IMR-90 (cell line): ENCODE data around the gene SPPL2B. TPM values are rescaled to one million over a fixed set of nuclear protein-coding genes. Genes with fewer than 3 reads are reported as not detected.

Experiments used
- ATAC-seq: fragments of 200-7000 bp; cut with Tn5 transposase; 2 replicates; pipeline ENCODE4 v1.9.1; 2020; ENCODE audit warnings: low read depth, mild to moderate bottlenecking, moderate library complexity
- BruUV-seq: library from RNA; stranded (reverse); fragments of 400-500 nt; replicated peaks from 2 replicates; lab custom pipeline; 2021; lab: Mats Ljungman, UMichigan
- CTCF ChIA-PET: fragments of 300-600 bp; formaldehyde crosslinking; extraction: SDS; loops from one replicate; lab custom pipeline; 2021; ENCODE audit warnings: antibody characterized with exemption; lab: Yijun Ruan, JAX
- POLR2A ChIA-PET: fragments of 300-600 bp; sonication (Branson Sonifier 250); formaldehyde crosslinking; loops from one replicate; lab custom pipeline; 2022; ENCODE audit warnings: antibody characterized with exemption; ENCODE audit not compliant: unreplicated experiment; lab: Charles Lee
- DNase-seq: peaks from one replicate; pipeline ENCODE4 v3.0.0; 2013
- H2AFZ ChIP-seq: replicated peaks from 2 replicates; pipeline ENCODE3; 2013; ENCODE audit warnings: low read length, mild to moderate bottlenecking; ENCODE audit not compliant: poor library complexity
- H2AK5ac ChIP-seq: 2 replicates; pipeline ENCODE4 v1.6.1; 2013; ENCODE audit warnings: low read depth, low read length, inconsistent platforms
- H2AK9ac ChIP-seq: replicated peaks from 2 replicates; pipeline ENCODE3; 2013; ENCODE audit warnings: mild to moderate bottlenecking, low read depth, low read length, moderate library complexity; ENCODE audit not compliant: poor library complexity
- H2BK120ac ChIP-seq: 2 replicates; pipeline ENCODE4 v1.6.1; 2013; ENCODE audit warnings: low read depth, low read length, inconsistent platforms
- H2BK15ac ChIP-seq: 3 replicates; pipeline ENCODE4 v1.6.1; 2013; ENCODE audit warnings: low read depth, low read length, inconsistent platforms
- H2BK20ac ChIP-seq: 2 replicates; pipeline ENCODE4 v1.6.1; 2013; ENCODE audit warnings: low read depth, mild to moderate bottlenecking, inconsistent platforms, low read length, moderate library complexity
- H2BK5ac ChIP-seq: 2 replicates; pipeline ENCODE4 v1.6.1; 2013; ENCODE audit warnings: mild to moderate bottlenecking, low read depth, low read length, inconsistent platforms; ENCODE audit not compliant: poor library complexity, severe bottlenecking
- H3K14ac ChIP-seq: replicated peaks from 2 replicates; pipeline ENCODE4 v1.6.1; 2013; ENCODE audit warnings: low read depth, low read length, inconsistent platforms
- H3K18ac ChIP-seq: 2 replicates; pipeline ENCODE4 v1.6.1; 2013; ENCODE audit warnings: low read depth, low read length, control low read depth
- H3K23ac ChIP-seq: 2 replicates; pipeline ENCODE4 v1.6.1; 2013; ENCODE audit warnings: low read depth, low read length, inconsistent platforms
- H3K27ac ChIP-seq: 2 replicates; pipeline ENCODE4 v1.5.1; 2013; ENCODE audit warnings: mild to moderate bottlenecking, control low read depth, low read length; ENCODE audit not compliant: insufficient read depth
- H3K27me3 ChIP-seq: 2 replicates; pipeline ENCODE4 v1.6.1; 2013; ENCODE audit warnings: low read length; ENCODE audit not compliant: control insufficient read depth, insufficient read depth
- H3K36me3 ChIP-seq: 2 replicates; pipeline ENCODE4 v1.6.1; 2013; ENCODE audit warnings: low read length, mixed read lengths; ENCODE audit not compliant: control insufficient read depth, insufficient read depth
- H3K4ac ChIP-seq: 2 replicates; pipeline ENCODE4 v1.6.1; 2013; ENCODE audit warnings: low read depth, low read length, inconsistent platforms
- H3K4me1 ChIP-seq: 2 replicates; pipeline ENCODE4 v1.6.1; 2013; ENCODE audit warnings: low read length, mixed read lengths; ENCODE audit not compliant: control insufficient read depth, insufficient read depth
- H3K4me2 ChIP-seq: 2 replicates; pipeline ENCODE4 v1.6.1; 2013; ENCODE audit warnings: low read depth, mild to moderate bottlenecking, control low read depth, low read length, moderate library complexity
- H3K4me3 ChIP-seq: 2 replicates; pipeline ENCODE4 v1.5.1; 2013; ENCODE audit warnings: low read depth, mild to moderate bottlenecking, control low read depth, low read length, moderate library complexity; ENCODE audit not compliant: insufficient read depth
- H3K56ac ChIP-seq: 2 replicates; pipeline ENCODE4 v1.6.1; 2013; ENCODE audit warnings: low read length, inconsistent platforms; ENCODE audit not compliant: insufficient read depth; ENCODE audit errors: extremely low read depth
- H3K79me1 ChIP-seq, 2 experiments: 2 replicates each; pipeline ENCODE4 v1.6.1; 2013; ENCODE audit warnings: low read length in 2 of 2, inconsistent platforms in 1 of 2, low read depth in 1 of 2
- H3K9ac ChIP-seq: 2 replicates; pipeline ENCODE4 v1.6.1; 2013; ENCODE audit warnings: low read depth, low read length, control low read depth
- H3K9me1 ChIP-seq: 2 replicates; pipeline ENCODE4 v1.6.1; 2013; ENCODE audit warnings: low read length, inconsistent platforms; ENCODE audit not compliant: insufficient read depth
- H3K9me3 ChIP-seq: 2 replicates; pipeline ENCODE4 v1.6.1; 2013; ENCODE audit warnings: low read length; ENCODE audit not compliant: control insufficient read depth, insufficient read depth
- H4K20me1 ChIP-seq: 2 replicates; pipeline ENCODE4 v1.6.1; 2013; ENCODE audit warnings: low read length, inconsistent platforms; ENCODE audit not compliant: insufficient read depth
- H4K5ac ChIP-seq: 2 replicates; pipeline ENCODE4 v1.6.1; 2013; ENCODE audit warnings: mild to moderate bottlenecking, low read depth, low read length, control low read depth
- H4K8ac ChIP-seq, 2 experiments: 2 replicates each; pipeline ENCODE4 v1.6.1; 2013; ENCODE audit warnings: low read depth in 2 of 2, low read length in 2 of 2, control low read depth in 1 of 2, inconsistent platforms in 1 of 2
- H4K91ac ChIP-seq: 2 replicates; pipeline ENCODE4 v1.6.1; 2013; ENCODE audit warnings: low read depth, low read length, inconsistent platforms; ENCODE audit not compliant: insufficient read depth
- CEBPB ChIP-seq: IDR thresholded peaks from 2 replicates; pipeline ENCODE4 v1.6.1; 2012; ENCODE audit warnings: low read depth, low read length, improper control_type of control experiment
- CHD1 ChIP-seq: IDR thresholded peaks from 2 replicates; pipeline ENCODE4 v1.6.1; 2012; ENCODE audit warnings: low read depth, low read length, improper control_type of control experiment
- CTCF ChIP-seq: conservative IDR thresholded peaks from 2 replicates; pipeline ENCODE4 v1.5.1; 2012; ENCODE audit warnings: mild to moderate bottlenecking, low read depth, low read length, improper control_type of control experiment
- ELK1 ChIP-seq: fragments of 150-350 bp; IDR thresholded peaks from 2 replicates; pipeline ENCODE4 v1.6.1; 2016; ENCODE audit warnings: low read depth, mild to moderate bottlenecking, low read length, moderate library complexity, borderline replicate concordance
- FOS ChIP-seq: fragments of 150-350 bp; IDR thresholded peaks from 2 replicates; pipeline ENCODE4 v1.6.1; 2016; ENCODE audit warnings: low read depth, low read length
- MAZ ChIP-seq: IDR thresholded peaks from 2 replicates; pipeline ENCODE4 v1.6.1; 2012; ENCODE audit warnings: low read depth, mild to moderate bottlenecking, low read length, improper control_type of control experiment, moderate library complexity, borderline replicate concordance
- MXI1 ChIP-seq: IDR thresholded peaks from 2 replicates; pipeline ENCODE4 v1.6.1; 2012; ENCODE audit warnings: low read depth, mild to moderate bottlenecking, low read length, moderate library complexity, borderline replicate concordance
- NFE2L2 ChIP-seq: fragments of 150-350 bp; IDR thresholded peaks from 2 replicates; pipeline ENCODE4 v1.6.1; 2016; ENCODE audit warnings: low read depth, mild to moderate bottlenecking, low read length
- POLR2A ChIP-seq: IDR thresholded peaks from 2 replicates; pipeline ENCODE4 v1.6.1; 2012; ENCODE audit warnings: mild to moderate bottlenecking, low read depth, low read length
- RAD21 ChIP-seq: IDR thresholded peaks from 2 replicates; pipeline ENCODE4 v1.6.1; 2012; ENCODE audit warnings: low read length, improper control_type of control experiment
- RCOR1 ChIP-seq: IDR thresholded peaks from 2 replicates; pipeline ENCODE4 v1.6.1; 2012; ENCODE audit warnings: mild to moderate bottlenecking, low read length, improper control_type of control experiment; ENCODE audit not compliant: insufficient replicate concordance
- RFX5 ChIP-seq: IDR thresholded peaks from 2 replicates; pipeline ENCODE4 v1.8.0; 2012; ENCODE audit warnings: low read depth, mild to moderate bottlenecking, low read length, moderate library complexity
- SMC3 ChIP-seq: fragments of 150-350 bp; IDR thresholded peaks from 2 replicates; pipeline ENCODE4 v1.6.1; 2016; ENCODE audit warnings: low read depth, mild to moderate bottlenecking, antibody characterized with exemption, low read length, moderate library complexity
- USF2 ChIP-seq: fragments of 150-350 bp; IDR thresholded peaks from 2 replicates; pipeline ENCODE4 v1.6.1; 2017; ENCODE audit warnings: mild to moderate bottlenecking, antibody characterized with exemption, low read length, low read depth
- WGBS, 2 experiments: methylation state at CpG; one replicate each; pipeline versions ENCODE4 v1.1.5 to v1.1.7; 2013; ENCODE audit warnings: missing lambda C conversion rate in 2 of 2; ENCODE audit not compliant: insufficient read length in 1 of 2; ENCODE audit errors: extremely low coverage in 2 of 2; 5-methylcytosine and 5-hydroxymethylcytosine counted together
- dilution Hi-C: fragments of 300-500 bp; cut with HindIII; formaldehyde crosslinking; loops from one replicate; pipeline ENCODE4 v1.14.3; 2018; ENCODE audit warnings: low sequenced_read_pairs; ENCODE audit not compliant: unreplicated experiment
- in situ Hi-C: fragments of 300-500 bp; cut with MboI; formaldehyde crosslinking; loops from 3 replicates; pipeline ENCODE4 v1.14.3; 2019; ENCODE audit warnings: low sequenced_read_pairs, inconsistent platforms, mixed read lengths
- intact Hi-C: fragments of 100-400 bp; cut with micrococcal nuclease; formaldehyde crosslinking; loops from 2 replicates; pipeline ENCODE4 v1.10.0; 2022
- polyA plus RNA-seq, 3 experiments: library from polyadenylated mRNA; depleted of rRNA; stranded (reverse); fragments of >200 nt; gene quantifications; 2 replicates each; pipeline ENCODE4 v1.2.3, GENCODE V29; 2012; ENCODE audit warnings: low replicate concordance in 1 of 3
- total RNA-seq: library from RNA; depleted of rRNA; stranded (reverse); fragments of >200 nt; gene quantifications from 2 replicates; pipeline ENCODE4 v1.2.3, GENCODE V29; 2012

The SPPL2B gene
- total and polyA plus RNA-seq, 2 of the 4 experiments (the other 2 are of a cell fraction) = 3.4 to 45.7 TPM

GRCh38 chr19:2332341-2333026, 4.0 kb downstream of the SPPL2B start:
- Histone ChIP-seq H3K27ac (no peak overlapping the region), H3K79me1 (peaks cover 37 to 78% of the 10 kb centered on the region in 2 experiments), H3K18ac (no peak overlapping the region), H3K9me1 (peaks cover 13% of the 10 kb centered on the region), H2AFZ (no peak overlapping the region), H3K4me1 (peaks cover 3% of the 10 kb centered on the region), H2BK5ac (no peak overlapping the region), H2BK120ac (no peak overlapping the region), H3K4ac (no peak overlapping the region), H3K9ac (no peak overlapping the region), H4K8ac (no peak overlapping the region), H4K91ac (no peak overlapping the region), H3K4me3 (no peak overlapping the region), H2BK15ac (no peak overlapping the region), H3K23ac (no peak overlapping the region), H3K36me3 (no peaks in the 10 kb centered on the region), H3K14ac (no peak overlapping the region), H3K4me2 (no peak overlapping the region), H4K5ac (no peak overlapping the region), H2AK9ac (no peak overlapping the region), H3K56ac (no peak overlapping the region), H2AK5ac (no peak overlapping the region), H3K9me3 (no peaks in the 10 kb centered on the region), H4K20me1 (peaks cover 41% of the 10 kb centered on the region), H3K27me3 (no peaks in the 10 kb centered on the region), H2BK20ac (no peak overlapping the region)
- no peak for ATAC-seq
- in situ Hi-C loops = no loop called here
- DNase-seq = no peak
- WGBS, 2 experiments = 82% methylated on average over 8 of the region's 17 CpGs; no CpG with 5 or more reads in 1 of the 2 experiments
- POLR2A ChIA-PET = no interaction called here
- dilution Hi-C loops = no loop called here
- intact Hi-C loops = no loop called here
- no TSS peak for BruUV-seq
- TF ChIP-seq ELK1 (no peak), CEBPB (no peak), CTCF (no peak), MXI1 (no peak), CHD1 (no peak), SMC3 (no peak), USF2 (no peak), RAD21 (no peak), RFX5 (no peak), FOS (no peak), RCOR1 (no peak), POLR2A (no peak), MAZ (no peak), NFE2L2 (no peak)
- CTCF ChIA-PET = interaction anchor here (0.6 kb wide), 1 partner anchor 15 kb away, joined by 3 read pairs; no protein-coding TSS in a partner anchor
